Ramos (cell line): Measurements from ENCODE around the gene TARP.
"Not testable (repeated sequence)": the region's sequence is repeated elsewhere in the genome, so short reads cannot be mapped to it uniquely, and the experiment has no call there.

Experiments
- in situ Hi-C: fragments of 300-500 bp; cut with MboI; formaldehyde crosslinking; loops from one replicate; pipeline ENCODE4 v1.14.3; 2022; ENCODE audit warnings: low sequenced_read_pairs; ENCODE audit not compliant: unreplicated experiment

Gene TARP

DNA sequence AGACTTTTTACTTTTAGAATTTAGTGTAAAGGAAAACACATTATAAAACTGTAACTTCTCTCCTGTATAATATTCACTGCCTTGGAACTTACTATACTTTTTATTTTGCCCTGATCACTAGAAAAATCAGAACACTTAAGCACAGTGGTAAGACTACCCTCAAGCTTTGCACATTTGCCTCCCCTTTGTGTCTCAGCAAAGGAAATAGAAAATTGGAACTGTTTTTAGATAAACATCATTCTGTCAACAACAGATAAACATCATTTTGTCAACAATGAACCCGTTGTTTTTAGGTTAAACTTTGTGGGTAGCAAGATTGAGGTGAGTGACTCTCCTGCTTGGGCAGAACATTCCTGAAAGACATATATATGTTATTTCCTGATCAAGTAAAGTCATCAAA lies 8.8 kb downstream of the TARP start:
- in situ Hi-C loops, result not testable (repeated sequence)

DNA sequence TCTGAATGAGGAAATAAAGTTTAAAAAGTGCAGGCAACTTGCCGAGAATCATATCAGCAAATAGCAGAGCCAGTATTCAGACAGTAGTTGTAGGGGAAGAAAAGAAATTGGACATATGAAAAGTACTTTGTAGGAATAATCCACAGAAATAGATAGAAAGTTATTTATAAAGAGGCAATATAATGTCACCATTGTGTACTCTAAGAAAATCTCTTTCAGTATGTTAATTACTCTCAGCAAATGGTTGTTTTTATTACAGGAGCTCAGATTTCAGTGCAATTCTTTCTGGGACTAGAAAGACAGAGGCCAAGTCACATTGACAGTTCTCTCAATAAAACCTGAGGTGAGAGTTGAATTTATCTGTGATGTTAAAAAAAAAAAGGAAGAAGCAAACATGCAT lies 10.2 kb downstream of the TARP start:
- in situ Hi-C loops, result not testable (repeated sequence)

DNA sequence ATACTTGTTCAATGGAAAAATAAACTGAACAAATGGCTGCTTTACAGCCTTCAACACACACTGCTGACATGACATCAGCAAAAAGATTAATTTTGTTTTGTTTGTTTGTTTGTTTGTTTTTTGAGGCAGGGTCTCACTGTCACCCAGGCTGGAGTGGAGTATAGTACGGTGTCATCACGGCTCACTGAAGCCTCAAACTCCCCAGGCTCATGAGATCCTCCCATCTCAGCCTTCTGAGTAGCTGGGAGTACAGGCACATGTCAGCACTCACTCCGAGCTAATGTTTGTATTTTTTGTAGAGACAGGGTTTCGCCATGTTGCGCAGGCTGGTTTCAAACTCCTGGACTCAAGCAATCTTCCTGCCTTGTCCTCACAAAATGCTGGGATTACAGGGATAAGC lies 10.9 kb downstream of the TARP start:
- in situ Hi-C loops, result no loop called here

DNA sequence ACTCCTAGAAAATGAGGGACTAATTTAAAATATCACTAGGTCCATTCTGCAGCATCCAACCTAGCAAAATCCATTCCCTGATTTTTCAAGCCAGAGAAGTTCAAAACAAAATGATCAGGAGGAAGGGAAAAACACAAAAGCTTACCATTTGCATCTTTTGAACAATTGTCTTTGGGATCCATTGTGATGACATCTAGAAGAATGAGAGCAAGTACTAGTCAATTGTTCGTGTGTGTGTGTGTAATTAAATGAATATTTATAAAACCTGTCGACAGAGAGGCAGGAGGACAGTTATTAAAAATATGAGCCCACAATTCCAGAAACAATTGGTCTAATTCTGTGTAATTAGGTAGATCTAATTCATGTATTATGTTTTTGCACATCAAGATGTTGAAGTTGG lies 11.4 kb downstream of the TARP start:
- in situ Hi-C loops, result not testable (repeated sequence)

DNA sequence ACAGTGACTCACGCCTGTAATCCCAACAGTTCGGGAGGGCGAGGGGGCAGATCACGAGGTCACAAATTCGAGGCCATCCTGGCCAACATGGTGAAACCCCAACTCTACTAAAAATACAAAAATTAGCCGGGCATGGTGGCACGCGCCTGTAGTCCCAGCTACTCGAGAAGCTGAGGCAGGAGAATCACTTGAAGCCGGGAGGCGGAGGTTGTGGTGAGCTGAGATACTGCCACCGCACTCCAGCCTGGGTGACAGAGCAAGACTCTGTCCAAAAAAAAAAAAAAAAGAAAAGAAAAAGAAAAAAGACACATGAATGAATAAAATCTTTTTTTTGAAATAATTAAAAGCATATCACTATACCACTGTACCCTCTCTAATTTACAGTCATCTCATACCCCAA lies 11.8 kb downstream of the TARP start:
- in situ Hi-C loops, result not testable (repeated sequence)

DNA sequence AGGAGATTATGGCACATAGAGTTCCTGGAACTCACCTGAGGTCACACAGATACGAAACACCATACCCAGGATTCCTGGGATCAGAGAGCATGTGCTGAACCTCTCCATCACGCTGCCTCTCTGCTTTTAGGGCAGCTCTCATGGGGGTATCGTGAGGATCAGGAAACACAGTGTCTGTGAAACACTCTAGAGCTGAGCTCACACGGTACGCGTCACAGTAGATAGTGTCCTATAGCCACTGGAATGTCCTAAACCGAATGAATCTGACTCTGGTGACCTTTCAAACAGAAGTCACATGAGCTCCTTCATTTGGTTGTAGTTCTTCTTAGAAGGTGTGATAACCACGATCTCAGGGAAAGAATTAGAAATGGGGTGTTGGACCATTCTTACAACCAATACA lies 14.3 kb downstream of the TARP start:
- in situ Hi-C loops, result not testable (repeated sequence)

DNA sequence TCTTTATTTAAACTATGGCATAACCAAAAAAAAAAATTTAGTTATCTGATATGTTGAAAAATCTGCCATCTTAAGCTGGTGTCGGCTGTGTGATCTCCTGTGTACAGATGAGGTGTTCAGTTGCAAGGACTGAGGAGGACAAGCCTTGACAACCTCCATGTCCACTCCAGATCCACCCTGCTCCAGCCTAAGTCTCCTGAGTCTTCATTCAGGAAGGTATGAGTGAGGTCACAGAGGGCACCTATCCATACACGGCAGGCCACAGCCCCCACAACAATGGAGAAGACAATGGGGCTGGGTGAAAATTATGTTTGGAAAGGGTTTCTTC lies 16.1 kb downstream of the TARP start:
- in situ Hi-C loops, result no loop called here

DNA sequence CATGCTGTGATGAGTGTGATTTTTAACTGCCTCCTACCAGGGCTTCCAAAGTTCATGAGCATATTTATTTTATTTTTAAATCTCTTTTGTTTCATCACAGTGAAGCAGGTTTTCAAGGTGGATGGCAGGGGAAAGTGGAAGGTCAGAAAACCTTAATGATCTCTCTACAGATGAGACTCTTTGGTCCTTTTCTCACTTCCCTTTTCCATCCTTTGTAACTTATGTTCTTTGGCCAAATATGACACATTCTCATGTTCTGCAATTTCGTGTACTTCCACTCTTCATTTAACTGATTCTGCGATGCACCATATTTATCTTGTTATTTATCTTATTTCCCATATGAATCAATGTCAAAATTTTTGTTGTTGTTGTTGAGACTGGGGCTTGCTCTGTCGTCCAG lies 23.6 kb downstream of the TARP start:
- in situ Hi-C loops, result not testable (repeated sequence)

DNA sequence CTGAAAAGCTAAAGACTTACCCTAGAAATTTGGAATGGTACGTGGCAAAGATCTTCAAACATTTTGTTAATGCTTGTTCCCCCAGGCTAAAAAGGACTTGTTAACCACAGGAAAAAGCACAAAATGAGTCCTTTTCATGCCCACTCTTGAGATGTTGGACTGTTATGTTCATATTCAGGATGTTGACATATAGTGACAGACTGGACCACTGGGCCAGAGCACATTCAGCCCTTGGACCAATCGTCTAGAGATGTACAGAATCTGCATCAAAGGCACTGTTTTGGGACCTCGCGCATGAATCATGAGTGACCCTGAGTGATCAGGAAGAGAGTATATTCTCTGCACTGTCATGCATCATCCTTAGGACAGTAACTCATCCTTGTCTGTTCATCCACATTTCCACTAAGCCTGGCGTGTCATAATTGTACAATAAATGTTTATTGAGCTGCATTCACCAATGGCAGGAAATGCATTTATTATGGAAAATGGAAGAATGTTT lies 25.3 kb downstream of the TARP start:
- in situ Hi-C loops, result no loop called here

DNA sequence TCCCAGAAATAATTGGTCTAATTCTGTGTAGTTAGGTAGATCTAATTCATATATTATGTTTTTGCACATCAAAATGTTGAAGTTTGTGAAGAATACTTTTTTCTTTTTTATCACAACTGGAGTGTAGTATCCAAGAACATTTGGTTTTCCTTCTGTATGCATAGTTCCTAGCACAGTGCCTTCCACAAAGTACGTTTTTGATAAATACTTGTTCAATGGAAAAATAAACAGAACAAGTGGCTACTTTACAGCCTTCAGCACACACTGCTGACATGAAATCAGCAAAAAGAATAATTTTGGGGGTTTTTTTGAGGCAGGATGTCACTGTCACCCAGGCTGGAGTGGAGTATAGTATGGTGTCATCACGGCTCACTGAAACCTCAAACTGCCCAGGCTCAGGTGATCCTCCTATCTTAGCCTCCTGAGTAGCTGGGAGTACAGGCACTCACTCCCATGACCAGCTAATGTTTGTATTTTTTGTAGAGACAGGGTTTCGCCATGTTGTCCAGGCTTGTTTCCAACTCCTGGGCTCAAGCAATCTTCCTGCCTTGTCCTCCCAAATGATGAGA lies 27.9 kb downstream of the TARP start:
- in situ Hi-C loops, result no loop called here

DNA sequence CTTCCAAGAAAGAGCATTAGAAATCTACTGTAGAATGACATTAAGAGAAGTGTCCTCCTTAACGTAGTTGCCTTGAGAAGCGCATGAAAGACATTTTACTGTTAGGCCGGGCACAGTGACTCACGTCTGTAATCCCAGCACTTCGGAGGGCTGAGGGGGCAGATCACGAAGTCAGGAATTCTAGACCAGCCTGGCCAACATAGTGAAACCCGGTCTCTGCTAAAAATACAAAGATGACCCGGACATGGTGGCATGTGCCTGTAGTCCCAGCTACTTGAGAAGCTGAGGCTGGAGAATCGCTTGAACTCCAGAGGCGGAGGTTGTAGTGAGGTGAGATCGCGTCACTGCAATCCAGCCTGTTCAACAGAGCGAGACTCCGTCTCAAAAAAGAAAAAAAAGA lies 28.9 kb downstream of the TARP start:
- in situ Hi-C loops, result no loop called here

DNA sequence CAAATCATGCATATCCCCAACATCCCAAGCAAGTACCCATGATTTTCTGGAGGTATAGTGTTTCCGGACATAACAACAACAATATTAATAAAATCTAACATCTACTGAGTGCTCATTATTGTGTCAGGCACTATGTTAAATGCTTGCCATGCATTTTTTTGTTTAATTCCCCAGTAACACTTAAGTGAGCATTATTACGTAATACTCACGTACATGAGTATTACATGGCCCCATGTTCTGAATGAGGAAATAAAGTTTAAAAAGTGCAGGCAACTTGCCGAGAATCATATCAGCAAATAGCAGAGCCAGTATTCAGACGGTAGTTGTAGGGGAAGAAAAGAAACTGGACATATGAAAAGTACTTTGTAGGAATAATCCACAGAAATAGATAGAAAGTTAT lies 30.1 kb downstream of the TARP start:
- in situ Hi-C loops, result not testable (repeated sequence)

DNA sequence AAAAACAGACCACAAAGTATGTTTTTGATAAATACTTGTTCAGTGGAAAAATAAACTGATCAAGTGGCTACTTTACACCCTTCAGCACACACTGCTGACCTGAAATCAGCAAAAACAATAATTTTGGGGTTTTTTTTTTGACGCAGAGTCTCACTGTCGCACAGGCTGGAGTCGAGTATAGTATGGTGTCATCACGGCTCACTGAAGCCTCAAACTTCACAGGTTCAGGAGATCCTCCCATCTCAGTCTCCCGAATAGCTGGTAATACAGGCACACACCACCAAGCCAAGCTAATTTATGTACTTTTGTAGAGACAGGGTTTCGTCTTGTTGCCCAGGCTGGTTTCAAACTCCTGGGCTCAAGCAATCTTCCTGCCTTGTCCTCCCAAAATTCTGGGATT lies 30.6 kb downstream of the TARP start:
- in situ Hi-C loops, result no loop called here

DNA sequence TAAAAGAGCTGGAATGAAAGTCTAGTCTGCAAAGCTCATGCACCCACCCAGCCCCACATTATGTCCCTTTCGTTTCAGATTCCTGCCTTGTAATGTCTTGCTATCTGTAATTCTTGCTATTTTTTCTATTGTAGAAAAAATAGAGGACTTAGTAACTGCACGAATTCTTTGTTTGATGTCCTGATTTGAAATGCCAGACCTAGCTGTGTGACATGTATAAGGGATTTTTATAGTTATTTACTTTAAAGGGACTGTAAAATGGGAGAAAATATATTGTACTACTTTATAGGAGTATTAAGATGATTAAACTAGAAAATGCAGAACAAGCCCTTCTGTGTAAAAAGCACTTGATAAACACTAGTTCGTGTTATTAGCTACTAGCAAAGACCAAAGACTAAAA lies 32.4 kb downstream of the TARP start:
- in situ Hi-C loops, result no loop called here

DNA sequence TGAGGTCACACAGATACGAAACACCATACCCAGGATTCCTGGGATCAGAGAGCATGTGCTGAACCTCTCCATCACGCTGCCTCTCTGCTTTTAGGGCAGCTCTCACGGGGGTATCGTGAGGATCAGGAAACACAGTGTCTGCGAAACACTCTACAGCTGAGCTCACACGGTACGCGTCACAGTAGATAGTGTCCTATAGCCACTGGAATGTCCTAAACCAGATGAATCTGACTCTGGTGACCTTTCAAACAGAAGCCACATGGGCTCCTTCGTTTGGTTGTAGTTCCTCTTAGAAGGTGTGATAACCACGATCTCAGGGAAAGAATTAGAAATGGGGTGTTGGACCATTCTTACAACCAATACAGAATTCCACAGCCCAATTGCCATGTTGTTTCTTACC lies 34.3 kb downstream of the TARP start:
- in situ Hi-C loops, result not testable (repeated sequence)

DNA sequence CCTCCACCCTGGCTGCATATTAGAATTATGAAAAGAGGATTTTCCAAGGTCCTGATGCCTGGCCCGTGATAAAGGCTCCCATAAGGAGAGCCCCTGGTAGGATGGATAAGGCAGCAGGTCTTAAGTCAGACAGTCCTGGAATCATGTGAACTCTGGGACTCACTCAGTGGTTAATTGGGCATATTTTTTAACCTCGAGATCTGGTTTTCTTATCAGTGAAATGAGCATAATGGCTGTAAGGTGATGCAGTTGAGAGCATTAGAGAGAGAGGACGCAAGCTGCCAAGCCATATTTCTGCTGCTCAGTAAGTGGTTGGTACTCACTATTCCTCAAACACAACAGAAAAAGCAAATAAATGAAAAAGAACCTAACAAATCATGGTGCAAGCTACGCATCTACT lies 37.8 kb downstream of the TARP start:
- in situ Hi-C loops, result no loop called here

DNA sequence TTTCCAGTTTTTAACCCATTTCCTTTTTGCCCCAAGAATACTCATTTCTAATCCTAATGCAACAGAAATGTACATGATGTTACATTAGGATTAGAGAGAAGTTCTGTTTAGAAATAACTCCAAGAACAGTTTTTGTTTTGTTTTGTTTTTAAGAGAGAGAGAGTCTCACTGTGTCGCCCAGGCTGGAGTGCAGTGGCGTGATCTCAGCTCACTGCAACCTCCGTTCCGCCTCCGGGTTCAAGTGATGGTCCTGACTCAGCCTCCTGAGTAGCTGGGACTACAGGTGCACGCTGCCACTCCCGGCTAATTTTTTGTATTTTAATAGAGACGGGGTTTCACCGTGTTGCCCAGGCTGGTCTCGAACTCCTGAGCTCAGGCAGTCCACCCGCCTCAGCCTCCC lies 38.7 kb downstream of the TARP start:
- in situ Hi-C loops, result not testable (repeated sequence)

DNA sequence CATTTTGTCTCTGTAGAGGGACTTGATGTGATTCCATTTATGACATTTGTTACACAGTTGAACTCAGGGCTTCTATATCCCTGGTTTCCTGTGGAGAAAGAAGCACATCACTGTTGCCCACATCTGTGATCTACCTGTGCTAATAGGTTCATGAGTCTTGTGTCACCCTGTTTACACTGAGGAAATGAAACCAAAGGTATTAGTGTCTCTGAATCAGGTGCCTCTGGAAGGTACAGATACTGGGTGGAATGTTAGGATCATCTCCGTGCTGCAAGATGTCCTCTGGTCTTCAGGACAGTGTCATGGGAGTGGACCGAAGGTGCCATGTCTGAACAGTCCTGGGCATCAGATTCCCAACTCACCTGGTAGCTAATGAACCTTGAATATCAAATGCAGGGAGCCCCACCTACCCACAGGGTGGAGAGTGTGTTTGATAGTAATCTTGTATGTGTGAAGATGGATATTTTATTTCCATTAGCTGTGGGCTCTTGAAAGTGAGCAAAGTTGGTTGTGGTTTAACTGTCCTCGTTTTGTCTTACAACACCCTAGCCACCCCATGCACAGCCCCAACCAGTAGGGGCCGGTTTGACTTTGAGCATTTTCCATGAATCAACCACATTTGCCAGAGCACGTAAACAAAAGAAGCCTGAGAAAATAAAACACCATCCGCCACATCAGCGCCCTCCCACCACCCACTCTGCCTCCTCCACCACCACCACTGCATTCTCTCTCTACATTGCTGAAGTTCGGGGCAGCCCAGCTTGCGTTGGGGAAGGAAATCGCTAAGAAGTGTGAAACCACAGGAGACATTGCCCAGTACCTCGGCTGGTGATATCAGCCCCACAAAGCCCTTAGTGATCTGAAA lies 40.7 kb downstream of the TARP start:
- in situ Hi-C loops, result no loop called here

DNA sequence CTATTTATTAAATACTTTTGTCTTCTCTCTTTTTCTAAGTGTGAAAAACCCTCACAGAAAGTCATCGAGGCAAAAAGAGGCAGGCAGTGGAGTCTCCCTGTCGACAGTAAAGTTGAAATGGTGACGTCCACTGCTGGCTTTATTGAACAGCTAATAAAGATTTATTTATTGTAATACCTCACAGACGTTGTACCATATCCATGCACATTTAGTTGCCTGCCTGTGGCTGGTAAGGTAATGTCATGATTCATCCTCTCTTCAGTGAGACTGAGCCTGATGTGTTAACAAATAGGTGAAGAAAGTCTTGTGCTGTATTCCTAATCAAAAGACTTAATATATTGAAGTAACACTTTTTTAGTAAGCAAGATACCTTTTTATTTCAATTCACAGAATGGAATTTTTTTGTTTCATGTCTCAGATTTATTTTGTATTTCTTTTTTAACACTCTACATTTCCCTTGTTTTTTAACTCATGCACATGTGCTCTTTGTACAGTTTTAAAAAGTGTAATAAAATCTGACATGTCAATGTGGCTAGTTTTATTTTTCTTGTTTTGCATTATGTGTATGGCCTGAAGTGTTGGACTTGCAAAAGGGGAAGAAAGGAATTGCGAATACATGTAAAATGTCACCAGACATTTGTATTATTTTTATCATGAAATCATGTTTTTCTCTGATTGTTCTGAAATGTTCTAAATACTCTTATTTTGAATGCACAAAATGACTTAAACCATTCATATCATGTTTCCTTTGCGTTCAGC lies 43.4 kb downstream of the TARP start:
- in situ Hi-C loops, result no loop called here

DNA sequence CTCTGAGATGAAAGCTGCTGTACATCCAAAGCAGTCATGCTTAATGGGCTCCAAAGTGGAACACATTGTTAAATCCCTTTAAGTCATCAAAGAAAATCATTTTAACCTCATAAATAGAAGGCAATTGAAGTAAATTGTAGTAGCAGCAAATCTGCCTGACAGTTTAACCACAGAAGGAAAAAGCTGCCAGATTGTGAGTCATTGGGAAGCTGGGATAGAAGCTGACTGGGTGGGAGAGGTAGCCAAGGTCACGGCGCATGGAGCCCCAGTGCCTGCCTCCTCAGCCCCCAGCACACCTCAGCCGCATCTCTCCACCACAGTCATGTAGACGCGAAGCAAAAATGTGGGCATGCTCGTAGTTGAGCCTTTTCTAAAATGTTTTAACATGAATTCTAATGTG lies 44.0 kb downstream of the TARP start:
- in situ Hi-C loops, result no loop called here

DNA sequence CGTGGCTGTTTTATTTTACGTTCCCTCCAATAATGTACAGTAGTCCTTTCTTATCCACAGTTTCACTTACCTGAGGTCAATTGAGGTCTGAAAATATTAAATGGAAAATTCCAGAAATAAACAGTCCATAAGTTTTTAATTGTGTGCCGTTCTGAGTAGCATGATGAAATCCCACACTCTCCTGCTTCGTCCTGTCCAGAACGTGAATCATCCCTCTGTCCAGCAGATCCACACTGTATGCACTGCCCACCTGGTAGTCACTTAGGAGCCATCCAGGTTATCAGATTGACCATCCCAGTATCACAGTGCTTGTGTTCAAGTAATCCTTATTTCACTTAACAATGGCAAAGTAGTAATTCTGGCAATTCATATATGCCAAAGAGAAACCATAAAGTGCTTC lies 49.0 kb downstream of the TARP start:
- in situ Hi-C loops, result loop anchor here (5.0 kb wide), 1 partner anchor 117 kb away; no protein-coding TSS in a partner anchor
